ENCODE results near the gene TIMM8B. TPM values are rescaled to one million over a fixed set of nuclear protein-coding genes. Genes with fewer than 3 reads are reported as not detected.

Gene TIMM8B
- total RNA-seq: 10 to 100 TPM; 30.4 to 31.9 TPM
- 100 to 1,000 TPM in 1 of 2 donors, 10 to 100 TPM in 1; 45.4 to 131 TPM for polyA plus RNA-seq
- long read RNA-seq, donor 1, partial matches to known transcripts: 0 of 8 reads
- long read RNA-seq, donor 1, other reads (novel, unspliced or antisense): 2 of 8 reads
- long read RNA-seq, donor 2, transcript TIMM8B-201 (2 exons, 819 nt): major isoform, 12 of 16 reads
- long read RNA-seq, donor 2, partial matches to known transcripts: 0 of 16 reads
- long read RNA-seq, donor 2, other reads (novel, unspliced or antisense): 2 of 16 reads

GRCh38 chr11:112086422-112087191, at the start of gene TIMM8B, which contains the start of gene SDHD:
Gene TIMM8B (minus strand): TSS chr11:112086756. CDS start chr11:112086723, 33 bp downstream.
Gene SDHD (plus strand): TSS chr11:112086873. CDS start chr11:112086908, 35 bp downstream.
- intact Hi-C loops (cut with DNase I): no loop called here
- Histone ChIP-seq H3K36me3 (ENCODE audit: control insufficient read depth in 1 of 2, insufficient read depth in 2 of 2, low read length in 1 of 2) (peaks cover 1 to 4% of the 10 kb centered on the region in 2 donors), H3K4me3 (ENCODE audit: low read length in 2 of 2) (peak within 1 kb of the TSS; percentile 56 to 88), H3K9me3 (ENCODE audit: control insufficient read depth, low read length) (no peaks in the 10 kb centered on the region), H3K27me3 (ENCODE audit: control insufficient read depth in 1 of 2, insufficient read depth in 2 of 2, low read length in 1 of 2) (no peaks in the 10 kb centered on the region), H3K4me1 (ENCODE audit: control insufficient read depth in 1 of 2, insufficient read depth in 2 of 2, low read length in 2 of 2) (peaks cover 0 to 3% of the 10 kb centered on the region in 2 donors), H3K27ac (ENCODE audit: low read depth in 1 of 2, low read length in 2 of 2) (peak within 1 kb of the TSS in 1 of 2 donors; percentile 11)
- DNase-seq (peak; percentile 97 to 98), ATAC-seq (ENCODE audit: low FRiP score) (peak; percentile 98)
- 0 to 1% methylated on average over 45 of the region's 45 CpGs for WGBS, 2 donors

- 84 to 90% methylated on average over 3 of the region's 4 CpGs for WGBS, 2 donors
- DNase-seq: no peak
- Histone ChIP-seq H3K9me3 (ENCODE audit: control insufficient read depth, low read length) (no peaks in the 10 kb centered on the region), H3K27ac (ENCODE audit: low read depth in 1 of 2, low read length in 2 of 2) (no peak overlapping the region), H3K36me3 (ENCODE audit: control insufficient read depth in 1 of 2, insufficient read depth in 2 of 2, low read length in 1 of 2) (no peaks in the 10 kb centered on the region), H3K4me3 (ENCODE audit: low read length in 2 of 2) (no peak overlapping the region), H3K27me3 (ENCODE audit: control insufficient read depth in 1 of 2, insufficient read depth in 2 of 2, low read length in 1 of 2) (no peaks in the 10 kb centered on the region), H3K4me1 (ENCODE audit: control insufficient read depth in 1 of 2, insufficient read depth in 2 of 2, low read length in 2 of 2) (no peaks in the 10 kb centered on the region)
- ATAC-seq (ENCODE audit: low FRiP score): no peak
- intact Hi-C loops (cut with DNase I): no loop called here
These were observed 47.9 kb upstream of the TIMM8B start for GRCh38 chr11:112134473-112134872.

GRCh38 chr11:112132737-112133136, 46.2 kb upstream of the TIMM8B start:
- DNase-seq (no peak), ATAC-seq (ENCODE audit: low FRiP score) (no peak)
- H3K4me1 ChIP-seq (ENCODE audit: control insufficient read depth in 1 of 2, insufficient read depth in 2 of 2, low read length in 2 of 2): no peaks in the 10 kb centered on the region
- H3K9me3 ChIP-seq (ENCODE audit: control insufficient read depth, low read length): no peaks in the 10 kb centered on the region
- no peaks in the 10 kb centered on the region for H3K27me3 ChIP-seq (ENCODE audit: control insufficient read depth in 1 of 2, insufficient read depth in 2 of 2, low read length in 1 of 2)
- no peaks in the 10 kb centered on the region for H3K36me3 ChIP-seq (ENCODE audit: control insufficient read depth in 1 of 2, insufficient read depth in 2 of 2, low read length in 1 of 2)
- H3K27ac ChIP-seq (ENCODE audit: low read depth in 1 of 2, low read length in 2 of 2): no peak overlapping the region
- 58 to 64% methylated on average over 2 of the region's 2 CpGs for WGBS, 2 donors
- H3K4me3 ChIP-seq (ENCODE audit: low read length in 2 of 2): no peak overlapping the region
- intact Hi-C loops (cut with DNase I): no loop called here

- Histone ChIP-seq H3K27me3 (ENCODE audit: control insufficient read depth in 1 of 2, insufficient read depth in 2 of 2, low read length in 1 of 2) (no peaks in the 10 kb centered on the region), H3K27ac (ENCODE audit: low read depth in 1 of 2, low read length in 2 of 2) (no peak overlapping the region), H3K4me1 (ENCODE audit: control insufficient read depth in 1 of 2, insufficient read depth in 2 of 2, low read length in 2 of 2) (no peaks in the 10 kb centered on the region), H3K9me3 (ENCODE audit: control insufficient read depth, low read length) (no peaks in the 10 kb centered on the region), H3K4me3 (ENCODE audit: low read length in 2 of 2) (no peak overlapping the region), H3K36me3 (ENCODE audit: control insufficient read depth in 1 of 2, insufficient read depth in 2 of 2, low read length in 1 of 2) (no peaks in the 10 kb centered on the region)
- 88 to 94% methylated on average over 5 of the region's 5 CpGs for WGBS, 2 donors
- ATAC-seq (ENCODE audit: low FRiP score) (no peak), DNase-seq (peak in 1 of 2 donors; percentile 64)
- intact Hi-C loops (cut with DNase I): no loop called here
These were observed 43.1 kb upstream of the TIMM8B start for GRCh38 chr11:112129656-112130055.

- Histone ChIP-seq H3K4me1 (ENCODE audit: control insufficient read depth in 1 of 2, insufficient read depth in 2 of 2, low read length in 2 of 2) (no peaks in the 10 kb centered on the region), H3K27ac (ENCODE audit: low read depth in 1 of 2, low read length in 2 of 2) (no peak overlapping the region), H3K27me3 (ENCODE audit: control insufficient read depth in 1 of 2, insufficient read depth in 2 of 2, low read length in 1 of 2) (no peaks in the 10 kb centered on the region), H3K9me3 (ENCODE audit: control insufficient read depth, low read length) (no peaks in the 10 kb centered on the region), H3K4me3 (ENCODE audit: low read length in 2 of 2) (no peak overlapping the region), H3K36me3 (ENCODE audit: control insufficient read depth in 1 of 2, insufficient read depth in 2 of 2, low read length in 1 of 2) (no peaks in the 10 kb centered on the region)
- ATAC-seq (ENCODE audit: low FRiP score): no peak
- intact Hi-C loops (cut with DNase I): no loop called here
- 51 to 65% methylated on average over 3 of the region's 3 CpGs for WGBS, 2 donors
- peak; percentile 79 to 80 for DNase-seq
These were observed 42.0 kb upstream of the TIMM8B start for GRCh38 chr11:112128483-112129121.

GRCh38 chr11:112127056-112127455, 40.5 kb upstream of the TIMM8B start:
- Histone ChIP-seq H3K4me1 (ENCODE audit: control insufficient read depth in 1 of 2, insufficient read depth in 2 of 2, low read length in 2 of 2) (no peaks in the 10 kb centered on the region), H3K9me3 (ENCODE audit: control insufficient read depth, low read length) (no peaks in the 10 kb centered on the region), H3K27ac (ENCODE audit: low read depth in 1 of 2, low read length in 2 of 2) (no peak overlapping the region), H3K4me3 (ENCODE audit: low read length in 2 of 2) (no peak overlapping the region), H3K36me3 (ENCODE audit: control insufficient read depth in 1 of 2, insufficient read depth in 2 of 2, low read length in 1 of 2) (no peaks in the 10 kb centered on the region), H3K27me3 (ENCODE audit: control insufficient read depth in 1 of 2, insufficient read depth in 2 of 2, low read length in 1 of 2) (no peaks in the 10 kb centered on the region)
- intact Hi-C loops (cut with DNase I): no loop called here
- ATAC-seq (ENCODE audit: low FRiP score): no peak
- 97 to 98% methylated on average over 2 of the region's 2 CpGs for WGBS, 2 donors
- DNase-seq: no peak

- H3K9me3 ChIP-seq (ENCODE audit: control insufficient read depth, low read length): no peaks in the 10 kb centered on the region
- H3K36me3 ChIP-seq (ENCODE audit: control insufficient read depth in 1 of 2, insufficient read depth in 2 of 2, low read length in 1 of 2): no peaks in the 10 kb centered on the region
- no peaks in the 10 kb centered on the region for H3K27me3 ChIP-seq (ENCODE audit: control insufficient read depth in 1 of 2, insufficient read depth in 2 of 2, low read length in 1 of 2)
- WGBS, 2 donors: 63 to 77% methylated on average over 4 of the region's 4 CpGs
- H3K4me3 ChIP-seq (ENCODE audit: low read length in 2 of 2): no peak overlapping the region
- intact Hi-C loops (cut with DNase I): no loop called here
- ATAC-seq (ENCODE audit: low FRiP score) (no peak), DNase-seq (no peak)
- no peak overlapping the region for H3K27ac ChIP-seq (ENCODE audit: low read depth in 1 of 2, low read length in 2 of 2)
- H3K4me1 ChIP-seq (ENCODE audit: control insufficient read depth in 1 of 2, insufficient read depth in 2 of 2, low read length in 2 of 2): no peaks in the 10 kb centered on the region
These were observed 36.6 kb upstream of the TIMM8B start for GRCh38 chr11:112123129-112123528.

GRCh38 chr11:112121981-112122615, 35.5 kb upstream of the TIMM8B start:
- H3K27me3 ChIP-seq (ENCODE audit: control insufficient read depth in 1 of 2, insufficient read depth in 2 of 2, low read length in 1 of 2): no peaks in the 10 kb centered on the region
- ATAC-seq (ENCODE audit: low FRiP score) (no peak), DNase-seq (no peak)
- no peaks in the 10 kb centered on the region for H3K4me1 ChIP-seq (ENCODE audit: control insufficient read depth in 1 of 2, insufficient read depth in 2 of 2, low read length in 2 of 2)
- no peak overlapping the region for H3K27ac ChIP-seq (ENCODE audit: low read depth in 1 of 2, low read length in 2 of 2)
- H3K4me3 ChIP-seq (ENCODE audit: low read length in 2 of 2): no peak overlapping the region
- H3K9me3 ChIP-seq (ENCODE audit: control insufficient read depth, low read length): no peaks in the 10 kb centered on the region
- intact Hi-C loops (cut with DNase I): no loop called here
- H3K36me3 ChIP-seq (ENCODE audit: control insufficient read depth in 1 of 2, insufficient read depth in 2 of 2, low read length in 1 of 2): no peaks in the 10 kb centered on the region
- 94% methylated on average over 5 of the region's 5 CpGs for WGBS, 2 donors
